Measurements from ENCODE around the gene ABCF2. TPM values are rescaled to one million over a fixed set of nuclear protein-coding genes. Genes with fewer than 3 reads are reported as not detected.

Gene ABCF2
- total and polyA plus RNA-seq, 2 donors (not counting 1 experiment from before 2014, with no cell fraction given) = 16.1 to 30.2 TPM

GRCh38 chr7:151243045-151243349 lies 16.0 kb upstream of the ABCF2 start:
- H3K9me3 Mint-ChIP-seq (ENCODE audit: insufficient read depth) = no peaks in the 10 kb centered on the region
- DNase-seq = no peak
- Histone ChIP-seq H3K4me3 (ENCODE audit: control extremely low read depth in 1 of 5, extremely low read depth in 1 of 5, insufficient read depth in 1 of 5, low read depth in 2 of 5, low read length in 4 of 5) (peak overlapping the region in 4 of 5 experiments; percentile 13 to 69 (median 42)), H3K27me3 (replicated peaks in 1 of 4; ENCODE audit: control extremely low read depth in 1 of 4, control insufficient read depth in 3 of 4, insufficient read depth in 4 of 4, low read length in 3 of 4) (peaks cover 0 to 35% (median 15%) of the 10 kb centered on the region in 4 experiments), H3K4me1 (ENCODE audit: control insufficient read depth in 2 of 2, insufficient read depth in 2 of 2, low read length in 2 of 2) (peaks cover 37 to 40% of the 10 kb centered on the region in 2 donors), H3K27ac (ENCODE audit: low read length in 2 of 2) (no peak overlapping the region), H3K36me3 (replicated peaks in 1 of 2; ENCODE audit: control extremely low read depth in 1 of 2, control insufficient read depth in 1 of 2, extremely low read depth in 1 of 2, insufficient read depth in 2 of 2, low read length in 1 of 2) (peaks cover 0 to 6% of the 10 kb centered on the region in 2 experiments), H4K20me1 (ENCODE audit: control insufficient read depth, insufficient read depth, low read length, poor library complexity, severe bottlenecking) (peaks cover 15% of the 10 kb centered on the region), H3K79me2 (ENCODE audit: control insufficient read depth, insufficient read depth, low read length) (no peaks in the 10 kb centered on the region), H3K9me3 (ENCODE audit: control extremely low read depth in 1 of 3, control insufficient read depth in 2 of 3, insufficient read depth in 1 of 3, low read length in 2 of 3) (peaks cover 0 to 19% (median 0%) of the 10 kb centered on the region in 3 donors), H3K9ac (ENCODE audit: low read length) (peak overlapping the region; percentile 59), H2AFZ (ENCODE audit: insufficient read depth, low read depth, low read length, poor library complexity, severe bottlenecking) (peak overlapping the region; percentile 64), H3K4me2 (replicated peaks; ENCODE audit: low read depth, low read length, poor library complexity, severe bottlenecking) (peak overlapping the region; percentile 99)
- 42% methylated on average over 2 of the region's 2 CpGs for WGBS (ENCODE audit: insufficient coverage)
- POLR2A ChIA-PET = interaction anchor here (1.5 to 1.8 kb wide), 2 partner anchors 10 to 16 kb away, joined by 3 to 13 read pairs; partner anchors contain the start of genes ABCF2 and CHPF2
- ATAC-seq (ENCODE audit: low read depth) = no peak
- peaks cover 7% of the 10 kb centered on the region for H3K27me3 Mint-ChIP-seq
- peaks cover 35% of the 10 kb centered on the region for H3K4me1 Mint-ChIP-seq
- H3K4me3 Mint-ChIP-seq = peak overlapping the region; percentile 81
- no peak overlapping the region for H3K27ac Mint-ChIP-seq
- intact Hi-C loops (cut with micrococcal nuclease) = loop anchor here (1.0 kb wide), 1 partner anchor 16 kb away; the partner anchor contains the start of gene ABCF2
- TF ChIP-seq, protein P1, sequence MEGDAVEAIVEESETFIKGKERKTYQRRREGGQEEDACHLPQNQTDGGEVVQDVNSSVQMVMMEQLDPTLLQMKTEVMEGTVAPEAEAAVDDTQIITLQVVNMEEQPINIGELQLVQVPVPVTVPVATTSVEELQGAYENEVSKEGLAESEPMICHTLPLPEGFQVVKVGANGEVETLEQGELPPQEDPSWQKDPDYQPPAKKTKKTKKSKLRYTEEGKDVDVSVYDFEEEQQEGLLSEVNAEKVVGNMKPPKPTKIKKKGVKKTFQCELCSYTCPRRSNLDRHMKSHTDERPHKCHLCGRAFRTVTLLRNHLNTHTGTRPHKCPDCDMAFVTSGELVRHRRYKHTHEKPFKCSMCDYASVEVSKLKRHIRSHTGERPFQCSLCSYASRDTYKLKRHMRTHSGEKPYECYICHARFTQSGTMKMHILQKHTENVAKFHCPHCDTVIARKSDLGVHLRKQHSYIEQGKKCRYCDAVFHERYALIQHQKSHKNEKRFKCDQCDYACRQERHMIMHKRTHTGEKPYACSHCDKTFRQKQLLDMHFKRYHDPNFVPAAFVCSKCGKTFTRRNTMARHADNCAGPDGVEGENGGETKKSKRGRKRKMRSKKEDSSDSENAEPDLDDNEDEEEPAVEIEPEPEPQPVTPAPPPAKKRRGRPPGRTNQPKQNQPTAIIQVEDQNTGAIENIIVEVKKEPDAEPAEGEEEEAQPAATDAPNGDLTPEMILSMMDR (IDR thresholded peaks at IDR 0.05) = no peak
- TF ChIP-seq EZH2 (IDR thresholded peaks at IDR 0.05; ENCODE audit: borderline replicate concordance, insufficient read depth, low read depth, low read length, poor library complexity, severe bottlenecking) = no peak
- CTCF ChIA-PET = interaction anchor here (1.2 to 4.2 kb wide), 5 partner anchors 9 to 119 kb away, joined by 3 to 34 read pairs (median 8); partner anchors contain the start of gene ABCF2
